ENCODE measurements around the gene CADM2.
"Not testable (repeated sequence)": the region's sequence is repeated elsewhere in the genome, so short reads cannot be mapped to it uniquely, and the experiment has no call there.

Gene CADM2

GRCh38 chr3:85950435-85950834 is 991.6 kb downstream of the CADM2 start:
- no peak for DNase-seq (ENCODE audit: low spot score)

DNA sequence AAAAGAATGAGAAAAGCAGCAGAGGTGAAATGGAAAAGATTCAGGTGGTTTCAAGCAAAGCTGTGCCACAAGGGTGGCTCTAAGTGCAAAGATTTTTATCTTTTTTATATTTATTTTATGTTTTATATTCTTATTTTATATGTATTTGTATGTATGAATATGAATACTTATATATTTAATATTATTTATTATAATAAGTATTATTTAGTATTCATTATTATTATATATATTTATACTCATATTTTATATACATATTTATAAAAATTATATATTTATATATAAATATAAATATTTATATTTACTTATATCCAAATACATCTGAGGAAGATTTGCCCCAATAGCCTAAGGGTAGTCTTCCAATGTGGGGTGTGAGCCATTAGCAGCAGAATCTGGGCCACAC is 1002.0 kb downstream of the CADM2 start:
- DNase-seq (ENCODE audit: low spot score) = no peak

DNA sequence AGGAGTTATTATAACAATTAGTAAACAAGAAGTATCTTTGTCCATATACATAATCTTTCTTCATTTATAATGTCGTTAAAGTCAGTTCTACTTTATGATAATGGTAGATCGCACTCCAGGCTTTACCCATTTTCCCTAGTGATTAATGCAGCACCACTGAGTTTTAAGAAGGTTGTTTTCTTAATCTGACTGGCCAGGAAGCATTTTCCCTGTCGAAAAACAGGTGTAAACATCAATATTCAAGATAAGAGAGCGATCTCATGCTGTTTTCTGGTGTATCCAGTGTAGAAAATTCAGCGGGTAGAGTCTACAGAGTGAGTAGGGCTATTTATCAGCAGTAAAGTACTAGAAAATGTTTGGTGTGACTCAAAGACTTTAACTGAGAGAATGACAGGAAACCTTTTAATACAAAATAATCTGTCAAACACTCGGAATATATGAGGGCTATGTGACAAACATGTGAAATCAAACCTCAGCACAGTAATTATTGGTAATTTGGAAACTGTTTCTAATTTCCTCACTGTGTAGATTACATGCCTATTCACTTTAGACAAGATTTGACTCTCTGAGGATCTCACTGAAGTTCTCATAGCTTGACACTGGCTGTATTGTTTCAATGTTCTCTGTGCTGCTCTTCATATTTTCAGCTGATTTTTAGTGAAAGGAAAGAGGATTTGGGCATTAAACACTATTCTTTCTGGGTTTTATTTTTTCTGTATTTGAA is 1019.0 kb downstream of the CADM2 start:
- no peak for DNase-seq (ENCODE audit: low spot score)

DNA sequence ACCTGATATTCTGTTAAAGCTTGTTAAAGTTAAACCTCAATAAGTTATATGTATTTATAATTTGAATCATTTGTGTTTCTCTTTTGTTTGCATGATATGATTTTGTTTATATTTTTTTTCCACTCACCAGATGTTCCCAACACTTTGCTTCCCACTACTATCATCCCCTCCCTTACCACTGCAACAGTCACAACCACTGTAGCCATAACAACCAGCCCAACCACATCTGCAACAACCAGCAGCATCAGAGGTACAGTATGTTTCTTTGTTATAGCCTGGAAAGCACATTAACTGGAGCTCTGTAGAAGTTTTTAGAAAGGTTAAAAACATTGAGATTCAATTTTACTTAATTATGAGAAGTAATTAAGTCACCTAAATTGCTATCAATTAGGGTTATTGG is 1020.2 kb downstream of the CADM2 start:
- DNase-seq (ENCODE audit: low spot score) = peak; percentile 1

DNA sequence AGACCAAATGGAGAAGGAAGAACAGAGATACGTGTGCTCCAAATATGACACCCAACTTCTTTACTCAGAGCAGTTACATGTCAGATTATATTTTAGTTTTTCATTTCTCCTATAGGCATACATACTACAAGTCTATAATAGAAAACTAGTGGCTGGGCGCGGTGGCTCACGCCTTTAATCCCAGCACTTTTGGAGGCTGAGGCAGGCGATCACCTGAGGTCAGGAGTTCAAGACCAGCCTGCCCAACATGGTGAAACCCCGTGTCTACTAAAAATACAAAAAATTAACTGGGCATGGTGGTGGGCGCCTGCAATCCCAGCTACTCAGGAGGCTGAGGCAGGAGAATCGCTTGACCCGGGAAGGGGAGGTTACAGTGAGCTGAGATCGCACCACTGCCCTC is 1030.8 kb downstream of the CADM2 start:
- not testable (repeated sequence) for DNase-seq (ENCODE audit: low spot score)

GRCh38 chr3:86029590-86029989 is 1070.8 kb downstream of the CADM2 start:
- peak; percentile 43 for DNase-seq (ENCODE audit: low spot score)

GRCh38 chr3:86037916-86038315 is 1079.1 kb downstream of the CADM2 start:
- DNase-seq (ENCODE audit: low spot score) = no peak

DNA sequence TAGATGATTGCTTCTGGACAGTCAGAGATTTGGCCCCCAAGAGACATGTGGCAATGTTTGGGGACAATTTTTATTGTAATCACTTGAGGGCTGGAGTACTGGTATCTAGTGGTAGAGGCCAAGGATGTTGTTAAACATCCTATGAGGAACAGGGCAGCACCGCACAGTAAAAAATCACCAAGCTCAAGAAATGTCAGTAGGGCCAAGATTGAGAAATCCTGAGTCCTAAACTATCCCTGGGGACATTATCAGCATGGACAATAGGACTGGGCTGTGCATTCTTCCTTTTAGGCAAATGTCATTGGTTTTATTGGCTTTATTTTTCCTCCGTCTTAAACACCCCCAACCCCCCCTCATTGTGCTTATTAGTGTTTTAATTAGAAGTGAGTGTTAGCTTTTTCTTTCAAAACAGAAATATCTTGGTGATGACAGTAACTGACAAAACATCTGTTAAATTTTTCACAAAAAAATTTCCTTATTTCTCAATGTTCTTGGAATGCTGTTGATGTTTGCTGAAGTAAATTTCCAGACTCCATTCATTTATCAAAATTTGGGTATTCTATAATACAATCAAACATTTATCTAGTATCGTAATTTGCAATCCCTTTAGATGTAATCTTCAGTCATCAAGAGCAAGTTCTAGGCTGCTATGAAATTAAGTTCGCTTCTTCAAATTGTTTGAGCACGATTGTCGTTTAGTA is 1087.8 kb downstream of the CADM2 start:
- no peak for DNase-seq (ENCODE audit: low spot score)

- no peak for DNase-seq (ENCODE audit: low spot score)
These were observed 1088.4 kb downstream of the CADM2 start for GRCh38 chr3:86047161-86047560.

GRCh38 chr3:86051058-86051457 is 1092.3 kb downstream of the CADM2 start:
- DNase-seq (ENCODE audit: low spot score) = no peak

DNA sequence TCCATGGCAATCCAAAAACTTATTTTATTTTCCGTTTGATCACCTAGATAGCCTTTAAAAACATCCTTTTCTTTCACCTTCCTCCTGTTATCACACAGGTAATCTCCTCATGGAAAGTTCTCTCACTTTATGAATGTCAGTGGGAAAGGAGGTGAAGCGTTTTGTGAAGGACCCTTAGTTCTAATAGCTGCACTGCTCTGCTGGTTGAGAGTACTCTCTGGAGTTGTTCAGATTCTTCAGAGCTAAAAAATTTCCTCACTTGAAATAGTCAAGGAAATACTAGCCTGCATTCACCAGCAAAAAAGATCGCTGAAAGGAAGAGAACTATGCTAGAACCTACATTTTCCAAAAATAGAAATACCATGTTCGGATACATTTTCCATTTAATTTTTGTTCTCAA is 1097.2 kb downstream of the CADM2 start:
- no peak for DNase-seq (ENCODE audit: low spot score)

- no peak for DNase-seq (ENCODE audit: low spot score)
These were observed 1098.2 kb downstream of the CADM2 start for GRCh38 chr3:86056962-86057361.

- no peak for DNase-seq (ENCODE audit: low spot score)
These were observed 1115.0 kb downstream of the CADM2 start for GRCh38 chr3:86073799-86074198.

DNA sequence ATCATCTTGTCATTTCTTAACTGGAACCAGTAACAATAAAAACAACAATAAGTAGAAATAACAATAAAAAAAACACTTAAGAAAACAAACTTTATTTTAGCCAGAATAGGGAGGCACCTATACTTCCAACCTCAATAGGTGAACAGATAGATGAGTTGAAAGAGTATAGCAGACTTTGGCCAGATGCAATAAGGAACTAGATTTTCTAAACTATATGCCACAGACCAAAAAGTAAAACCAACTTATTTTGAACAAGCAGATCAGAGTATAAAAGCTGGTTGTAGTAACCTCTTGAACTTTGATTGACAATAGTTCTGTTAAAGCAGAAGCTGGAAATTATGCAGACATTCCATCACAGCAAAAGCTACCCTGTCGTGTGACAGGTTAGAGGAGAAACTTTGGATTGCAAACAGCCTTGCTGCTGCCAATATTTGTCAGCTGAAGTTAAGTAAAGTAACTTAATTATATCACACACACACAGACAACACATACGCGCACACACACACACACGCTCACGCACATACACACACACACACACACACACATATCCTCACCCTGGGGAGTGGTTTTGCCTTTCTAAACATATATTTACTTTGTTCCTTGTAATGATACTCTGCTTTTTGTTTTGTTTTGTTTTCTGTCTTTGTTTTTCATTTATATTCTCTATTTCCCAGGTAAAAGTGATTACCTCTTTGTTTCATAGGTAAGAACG is 1128.5 kb downstream of the CADM2 start:
- DNase-seq (ENCODE audit: low spot score) = no peak

DNA sequence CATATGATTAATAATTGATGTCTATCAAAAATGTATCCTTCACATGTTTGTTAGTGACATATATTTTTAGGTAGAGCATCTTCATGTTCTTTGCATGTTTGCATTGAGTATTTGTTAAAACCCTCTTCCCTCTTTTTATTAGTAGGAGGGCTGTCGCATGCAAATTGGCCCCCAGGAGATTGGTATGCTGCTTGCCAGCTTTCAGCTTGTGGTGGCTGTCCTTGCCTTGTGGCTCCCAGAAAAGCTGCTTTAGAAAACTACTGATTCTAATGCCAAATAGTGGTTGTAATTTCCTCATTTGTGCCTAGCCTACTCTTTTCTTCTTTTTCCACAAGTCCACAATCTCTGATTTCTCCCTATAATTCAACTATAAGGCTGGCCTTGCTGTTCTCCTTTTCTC is 1145.4 kb downstream of the CADM2 start:
- DNase-seq (ENCODE audit: low spot score) = no peak

GRCh38 chr3:86109434-86109833 is 1150.6 kb downstream of the CADM2 start:
- no peak for DNase-seq (ENCODE audit: low spot score)
